NCI-H2081 (cell line): ENCODE measurements around the gene SIAH3.
"Not testable (repeated sequence)": the region's sequence is repeated elsewhere in the genome, so short reads cannot be mapped to it uniquely, and the experiment has no call there.

Experiments used
- DNase-seq, 2 experiments: peaks; one replicate each; lab custom pipeline; 2025; lab: John Stamatoyannopoulos, UW

Gene SIAH3

GRCh38 chr13:45782327-45783045 lies 69.1 kb downstream of the SIAH3 start:
- no peak for DNase-seq

DNA sequence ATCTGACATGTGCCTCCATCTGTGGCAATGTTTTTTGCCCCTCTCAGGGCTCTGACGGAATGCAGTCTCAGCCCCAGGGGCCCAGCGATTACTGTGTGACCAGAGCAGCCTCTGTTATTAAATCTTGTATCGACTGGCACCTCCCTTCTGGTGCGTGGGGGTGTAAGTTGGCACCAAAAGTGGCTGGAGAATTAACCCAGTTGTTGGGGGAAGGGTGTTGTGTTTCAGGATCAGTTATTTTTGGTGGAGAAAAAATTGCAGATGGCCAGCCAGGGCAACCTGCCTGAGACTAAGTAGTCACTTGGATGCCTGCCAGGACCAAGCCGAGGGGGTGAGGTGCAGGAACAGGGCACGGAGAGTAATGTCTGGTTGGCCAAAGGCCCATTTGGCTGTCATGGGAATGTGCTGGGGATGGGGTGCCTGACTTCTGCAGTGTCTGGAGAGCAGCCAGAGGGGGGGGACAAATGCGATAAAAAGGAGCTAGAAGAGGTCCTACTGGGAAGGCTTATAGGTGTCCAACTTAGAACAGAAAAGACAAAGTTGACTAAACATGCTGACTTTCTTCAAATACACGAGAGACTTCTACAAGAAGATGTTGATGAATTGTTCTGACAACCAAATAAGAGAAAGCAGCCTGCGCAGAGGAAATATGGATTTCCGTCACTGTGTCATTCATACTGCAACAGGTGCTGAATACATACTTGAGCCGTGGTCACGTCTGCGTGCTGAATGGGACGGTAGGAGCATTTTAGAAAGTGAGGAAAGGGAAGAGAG lies 69.8 kb downstream of the SIAH3 start:
- peak; percentile 81 to 89 for DNase-seq

DNA sequence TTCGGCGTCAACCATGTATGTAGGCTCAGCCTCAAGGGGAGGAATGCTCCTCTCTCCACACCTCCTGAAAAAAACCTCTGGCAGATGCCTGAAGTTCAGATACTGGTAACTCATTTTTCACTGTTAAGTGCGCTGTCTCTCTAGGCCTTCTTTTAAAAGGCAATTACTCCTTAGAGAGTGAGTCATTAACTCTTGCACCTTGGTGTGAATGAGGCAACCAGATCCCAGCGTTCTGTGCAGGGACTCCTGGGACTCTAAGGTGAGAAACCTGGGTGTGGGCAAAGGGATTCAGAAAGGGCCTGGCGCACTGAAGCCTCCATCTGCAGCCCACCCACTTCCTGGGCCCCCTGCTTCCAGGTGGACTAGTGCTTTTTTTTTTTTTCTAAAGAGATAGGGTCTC lies 71.7 kb downstream of the SIAH3 start:
- DNase-seq = no peak

- DNase-seq = no peak
These were observed 72.7 kb downstream of the SIAH3 start for GRCh38 chr13:45778882-45779281.

DNA sequence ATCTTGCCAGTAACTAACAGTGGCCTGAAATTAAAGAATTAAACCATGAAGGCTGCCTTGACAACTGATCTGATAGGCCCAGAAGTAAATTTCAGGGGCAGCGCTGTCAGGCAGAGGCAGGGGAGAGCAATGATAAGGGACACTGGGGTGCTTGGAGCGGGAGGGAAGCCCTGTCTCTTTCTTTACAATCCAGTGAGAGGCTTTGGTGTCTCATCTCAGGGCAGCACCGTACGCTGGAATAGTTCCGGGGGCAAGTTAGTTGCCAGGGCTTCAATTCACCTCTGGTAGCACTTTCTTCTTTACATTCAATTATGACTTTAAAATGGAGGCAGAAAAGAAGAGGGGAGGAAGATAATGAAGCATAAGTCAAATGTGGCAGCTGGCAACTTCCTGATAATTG lies 74.8 kb downstream of the SIAH3 start:
- no peak for DNase-seq

GRCh38 chr13:45775401-45775963 lies 76.1 kb downstream of the SIAH3 start:
- DNase-seq = no peak

DNA sequence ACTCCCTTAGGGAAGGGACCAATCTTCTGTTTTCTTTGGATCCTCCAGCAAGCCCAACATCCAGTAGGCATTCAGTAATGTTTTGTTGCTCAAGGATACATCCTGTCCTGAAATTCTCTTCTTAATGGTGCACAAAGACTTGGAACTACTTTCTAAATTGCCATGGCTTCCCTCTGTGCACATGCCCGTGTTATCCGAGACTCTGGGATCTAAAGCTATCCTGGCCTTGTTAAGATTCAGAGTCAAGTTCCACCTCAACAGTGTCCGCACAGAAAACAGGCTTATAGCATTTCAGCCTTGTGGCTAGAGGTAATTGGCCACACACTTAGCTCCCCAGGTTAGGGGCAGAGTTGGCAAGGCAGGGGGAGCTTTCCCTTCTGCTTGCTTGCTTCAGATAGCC lies 77.6 kb downstream of the SIAH3 start:
- no peak for DNase-seq

DNA sequence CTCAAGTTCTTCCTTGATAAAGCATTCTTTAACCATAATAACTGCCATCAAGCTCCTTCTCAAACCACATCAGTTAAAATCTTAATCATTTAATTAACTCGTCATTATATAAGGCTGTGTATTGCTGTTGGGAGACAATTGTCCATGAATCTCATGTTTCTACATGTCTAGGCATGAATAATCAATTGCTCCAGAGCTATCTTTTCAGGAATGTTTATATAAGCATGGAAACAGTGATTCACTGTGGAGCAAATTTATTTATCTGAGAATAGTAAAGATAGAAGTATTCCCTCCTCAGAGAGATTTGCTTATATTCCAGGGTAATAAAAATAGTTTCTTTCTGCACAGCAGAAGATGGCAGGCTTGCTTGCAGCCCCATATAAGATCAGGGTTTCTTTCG lies 78.3 kb downstream of the SIAH3 start:
- DNase-seq = no peak

DNA sequence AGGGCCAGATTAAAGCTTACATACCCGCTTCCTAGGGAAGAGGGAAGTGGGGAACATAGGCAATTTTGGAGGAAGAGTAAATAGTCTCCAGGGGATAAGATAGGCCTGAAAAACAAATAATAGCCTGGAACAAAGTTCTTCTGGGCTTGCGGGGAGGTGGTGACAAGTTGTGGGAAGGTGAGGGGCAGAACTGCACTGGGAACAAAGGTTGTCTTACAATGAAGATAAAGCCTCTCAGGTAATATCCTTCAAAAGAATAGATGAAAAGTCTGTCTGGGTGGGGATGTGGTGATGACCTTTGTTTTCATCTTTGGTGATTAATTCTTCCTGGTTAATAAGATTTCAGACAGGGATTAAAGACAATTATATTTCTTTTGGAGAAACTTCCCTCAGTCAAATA lies 80.7 kb downstream of the SIAH3 start:
- DNase-seq = no peak

GRCh38 chr13:45768656-45769479 lies 82.7 kb downstream of the SIAH3 start:
- no peak for DNase-seq

DNA sequence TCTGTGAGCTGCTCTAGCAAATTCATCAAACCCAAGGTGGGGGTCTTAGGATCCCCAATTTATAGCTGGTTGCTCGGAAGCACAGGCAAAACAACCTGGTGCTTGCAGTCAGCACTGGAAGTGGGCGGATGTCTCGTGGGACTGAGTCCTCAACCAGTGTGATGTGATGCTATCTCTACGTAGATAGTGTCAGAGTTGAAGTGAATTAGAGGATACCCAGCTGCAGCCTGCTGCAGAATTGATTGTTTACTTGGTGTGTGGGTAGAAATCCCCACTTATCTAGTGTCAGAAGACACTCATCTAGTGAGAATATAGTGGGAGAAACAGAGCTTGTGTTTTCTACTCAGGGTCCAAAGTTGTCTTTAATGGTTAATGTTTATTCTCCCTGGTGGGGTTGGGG lies 86.1 kb downstream of the SIAH3 start:
- no peak for DNase-seq

GRCh38 chr13:45763419-45763818 lies 88.1 kb downstream of the SIAH3 start:
- no peak for DNase-seq

DNA sequence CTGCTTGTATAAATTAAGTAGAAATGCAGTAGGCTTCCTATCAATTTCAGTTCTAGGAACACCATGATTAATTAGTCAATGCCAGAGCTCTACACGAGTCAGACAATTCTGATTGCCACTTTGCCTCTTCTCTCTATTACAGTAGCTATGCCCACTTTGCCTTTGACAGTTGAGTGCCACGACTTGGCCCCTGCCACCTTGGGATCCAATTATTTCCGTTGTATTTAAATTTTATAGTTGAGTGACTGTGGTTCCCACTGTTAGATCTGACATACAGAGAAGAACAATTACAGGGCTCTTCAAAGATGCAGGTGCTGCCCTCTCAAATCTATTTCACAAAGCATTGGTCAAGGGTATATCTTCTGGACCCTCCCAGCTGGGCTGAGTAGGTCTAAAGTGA lies 94.0 kb downstream of the SIAH3 start:
- DNase-seq = not testable (repeated sequence)

GRCh38 chr13:45756498-45756897 lies 95.1 kb downstream of the SIAH3 start:
- DNase-seq = not testable (repeated sequence)

GRCh38 chr13:45752510-45752909 lies 99.0 kb downstream of the SIAH3 start:
- no peak for DNase-seq

GRCh38 chr13:45751885-45752284 lies 99.7 kb downstream of the SIAH3 start:
- DNase-seq = no peak

DNA sequence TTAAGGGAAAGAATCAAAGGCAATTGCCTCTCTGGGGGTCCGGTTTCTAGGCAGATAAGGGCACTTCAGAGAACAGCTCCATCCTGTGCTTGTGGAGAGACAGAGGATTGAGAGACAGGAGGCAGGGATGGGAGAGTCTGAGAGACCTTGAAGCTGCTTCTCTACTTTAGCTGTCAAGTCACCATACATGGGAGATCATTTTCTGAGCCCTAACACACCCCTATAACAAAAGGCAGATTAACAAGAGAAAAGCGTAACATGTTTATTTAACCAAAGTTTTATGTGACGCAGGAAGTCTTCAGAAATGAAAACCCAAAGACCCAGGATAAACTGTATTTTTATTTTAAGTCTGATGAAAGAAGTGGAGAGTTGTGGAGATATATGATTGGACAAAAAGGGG lies 101.0 kb downstream of the SIAH3 start:
- DNase-seq = no peak

GRCh38 chr13:45748941-45749759 lies 102.4 kb downstream of the SIAH3 start:
- peak; percentile 38 to 52 for DNase-seq

DNA sequence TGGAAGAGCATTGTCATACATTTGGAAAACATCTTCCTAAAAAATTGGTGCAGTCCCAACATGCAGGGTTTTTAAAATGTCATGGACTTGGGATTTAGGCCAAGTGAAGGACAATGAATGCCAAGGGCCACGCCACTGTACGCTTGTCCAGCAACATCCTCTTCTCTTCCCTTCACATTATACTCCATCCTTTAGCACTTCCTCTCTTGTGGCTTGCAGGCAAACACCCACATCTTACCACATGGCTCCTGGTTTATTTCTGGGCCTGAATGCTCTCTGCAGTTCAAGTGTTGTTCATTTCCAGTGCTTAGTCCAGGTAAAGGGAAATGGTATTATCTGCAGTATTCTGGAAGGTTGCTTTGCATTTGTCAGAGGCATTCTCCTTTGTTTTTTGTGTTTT lies 104.5 kb downstream of the SIAH3 start:
- DNase-seq = no peak

- DNase-seq = no peak
These were observed 106.6 kb downstream of the SIAH3 start for GRCh38 chr13:45744979-45745378.

DNA sequence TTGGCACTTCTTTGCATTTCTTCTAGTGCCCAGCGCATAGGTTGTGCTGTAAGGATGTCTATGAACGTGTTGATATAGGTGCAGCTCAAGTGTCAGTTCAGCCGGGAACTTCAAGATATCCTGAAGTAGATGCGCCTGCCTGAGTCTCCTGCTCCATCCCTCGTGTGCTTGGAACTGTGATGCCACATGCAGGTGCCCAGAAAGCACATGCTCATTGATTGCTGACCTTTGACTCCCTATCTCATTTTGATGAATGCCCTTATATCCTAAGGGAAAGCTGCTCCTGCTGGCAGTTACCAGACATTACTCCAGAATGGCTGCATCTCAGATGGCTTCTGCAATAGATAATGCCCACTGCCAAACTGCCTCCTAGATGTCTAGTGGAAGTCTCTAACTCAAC lies 108.6 kb downstream of the SIAH3 start:
- no peak for DNase-seq
